Lung (tissue), 12 donors: ENCODE results near the gene SENP5. TPM values are rescaled to one million over a fixed set of nuclear protein-coding genes. Genes with fewer than 3 reads are reported as not detected.

ENCODE experiments used
- ATAC-seq: fragments of 200-7000 bp; cut with Tn5 transposase; one replicate; pipeline ENCODE4 v1.9.1; 2020; ENCODE audit warnings: moderate number of reproducible peaks; ENCODE audit not compliant: insufficient read depth, low FRiP score
- DNase-seq, 3 donors: peaks; one replicate each; pipeline ENCODE4 v3.0.0-alpha.2; 2013 to 2017
- H3K27ac ChIP-seq, 2 donors: one replicate each; pipeline ENCODE4 v1.5.1; 2013; ENCODE audit warnings: mild to moderate bottlenecking in 2 of 2, moderate library complexity in 2 of 2, control low read depth in 1 of 2, inconsistent platforms in 1 of 2, low read depth in 1 of 2, low read length in 1 of 2
- H3K27me3 ChIP-seq, 3 donors: one replicate each; pipeline ENCODE4 v1.5.1; 2013; ENCODE audit warnings: low read length in 2 of 3; ENCODE audit not compliant: control insufficient read depth in 3 of 3, insufficient read depth in 3 of 3
- H3K36me3 ChIP-seq, 4 donors: one replicate each; pipeline ENCODE4 v1.5.1; 2013; ENCODE audit warnings: low read length in 4 of 4, mild to moderate bottlenecking in 1 of 4, moderate library complexity in 1 of 4; ENCODE audit not compliant: control insufficient read depth in 4 of 4, insufficient read depth in 4 of 4
- H3K4me1 ChIP-seq, 5 donors: one replicate each; pipeline ENCODE4 v1.5.1; 2013; ENCODE audit warnings: low read length in 5 of 5, mild to moderate bottlenecking in 2 of 5, moderate library complexity in 1 of 5; ENCODE audit not compliant: control insufficient read depth in 5 of 5, insufficient read depth in 5 of 5
- H3K4me3 ChIP-seq: one replicate; pipeline ENCODE4 v1.5.1; 2013; ENCODE audit warnings: mild to moderate bottlenecking, control low read depth, moderate library complexity
- H3K9ac ChIP-seq, 2 donors: one replicate each; pipeline ENCODE4 v1.5.1; 2013; ENCODE audit warnings: low read length in 2 of 2, control low read depth in 1 of 2; ENCODE audit not compliant: insufficient read depth in 1 of 2
- H3K9me3 ChIP-seq, 4 donors: one replicate each; pipeline ENCODE4 v1.5.1; 2013; ENCODE audit warnings: low read length in 3 of 4, mild to moderate bottlenecking in 1 of 4, moderate library complexity in 1 of 4; ENCODE audit not compliant: control insufficient read depth in 4 of 4, insufficient read depth in 3 of 4
- CTCF ChIP-seq: IDR thresholded peaks from 2 replicates; pipeline ENCODE4 v1.5.1; 2012; ENCODE audit warnings: mild to moderate bottlenecking; ENCODE audit errors: control extremely low read depth, extremely low read depth
- WGBS, 2 donors: extraction: QIAGEN DNeasy Blood & Tissue Kit; methylation state at CpG; one replicate each; pipeline ENCODE4 v1.1.7; 2013; 5-methylcytosine and 5-hydroxymethylcytosine counted together
- polyA plus RNA-seq, 2 donors: library from polyadenylated mRNA; stranded (reverse); fragments of 200-250 nt; gene quantifications; one replicate each; pipeline ENCODE4 v1.2.1, GENCODE V29; 2013
- total RNA-seq, 2 donors: library from RNA; depleted of rRNA in 1 of 2; stranded (reverse); fragments of >200 nt in 1 of 2; gene quantifications; one replicate each; pipeline ENCODE4 v1.2.1, GENCODE V29; 2014 to 2021
- donor health status: control.
- donor health status: control.
- donor health status: Bipolar disorder and iron deficiency.
- donor health status: healthy.
- donor health status: DM: yes; HTN: yes; CAD: no.

SENP5 gene
- total and polyA plus RNA-seq, 4 donors = 7.7 to 55.7 (median 18.7) TPM

GRCh38 chr3:196967412-196968232 is 99.9 kb downstream of the SENP5 start:
- Histone ChIP-seq H3K9me3 (peaks cover 0 to 3% (median 1%) of the 10 kb centered on the region in 4 donors), H3K4me3 (peak overlapping the region; percentile 90), H3K36me3 (peaks cover 0 to 5% (median 0%) of the 10 kb centered on the region in 4 donors), H3K4me1 (peaks cover 0 to 24% (median 12%) of the 10 kb centered on the region in 5 donors), H3K27ac (no peak overlapping the region), H3K27me3 (peaks cover 0 to 52% (median 48%) of the 10 kb centered on the region in 3 donors), H3K9ac (no peak overlapping the region)
- ATAC-seq (no peak), DNase-seq (no peak)
- WGBS, 2 donors = 62 to 70% methylated on average over 35 of the region's 35 CpGs
- no peak for TF ChIP-seq CTCF

GRCh38 chr3:196968233-196969133 is 100.8 kb downstream of the SENP5 start, which contains the start of gene PIGZ:
TSS of gene PIGZ (minus strand) at chr3:196968833. CDS start at chr3:196952031, 16,802 bp downstream.
- Histone ChIP-seq H3K4me1 (peaks cover 0 to 24% (median 11%) of the 10 kb centered on the region in 5 donors), H3K4me3 (peak within 1 kb of the TSS; percentile 90), H3K27me3 (peaks cover 0 to 52% (median 48%) of the 10 kb centered on the region in 3 donors), H3K9me3 (peaks cover 0 to 3% (median 1%) of the 10 kb centered on the region in 4 donors), H3K27ac (peak within 1 kb of the TSS; percentile 34 to 85), H3K9ac (no peak within 1 kb of the TSS), H3K36me3 (peaks cover 0 to 5% (median 0%) of the 10 kb centered on the region in 4 donors)
- TF ChIP-seq CTCF = no peak
- DNase-seq (peak in 1 of 3 donors; percentile 34), ATAC-seq (peak; percentile 72)
- WGBS, 2 donors = 2% methylated on average over 58 to 98 of the region's 98 CpGs

- Histone ChIP-seq H3K9ac (no peak overlapping the region), H3K36me3 (peaks cover 0 to 5% (median 0%) of the 10 kb centered on the region in 4 donors), H3K9me3 (peaks cover 0 to 3% (median 1%) of the 10 kb centered on the region in 4 donors), H3K4me1 (peaks cover 0 to 24% (median 10%) of the 10 kb centered on the region in 5 donors), H3K4me3 (peak overlapping the region; percentile 90), H3K27me3 (peaks cover 0 to 51% (median 48%) of the 10 kb centered on the region in 3 donors), H3K27ac (peak overlapping the region; percentile 34 to 85)
- peak in 2 of 3 donors; percentile 6 to 15 for DNase-seq
- ATAC-seq = peak; percentile 9
- no peak for TF ChIP-seq CTCF
- WGBS, 2 donors = 0 to 1% methylated on average over 57 to 72 of the region's 72 CpGs
Measured at GRCh38 chr3:196969134-196969659, 101.5 kb downstream of the SENP5 start.
